Right cardiac atrium (tissue), 5 donors: ENCODE results near the gene NPPB. TPM values are rescaled to one million over a fixed set of nuclear protein-coding genes. Genes with fewer than 3 reads are reported as not detected.

Experiments
- ATAC-seq, 2 donors: fragments of 200-7000 bp; cut with Tn5 transposase; one replicate each; pipeline versions ENCODE4 v1.8.0 to v1.9.1; 2020; ENCODE audit warnings: moderate library complexity in 2 of 2, mild to moderate bottlenecking in 1 of 2
- DNase-seq, 3 donors: peaks; one replicate each; pipeline ENCODE4 v3.0.0-alpha.2; 2020
- H3K27ac ChIP-seq: one replicate; pipeline ENCODE4 v1.5.1; 2013; ENCODE audit warnings: mild to moderate bottlenecking, low read length, control low read depth, moderate library complexity
- H3K27me3 ChIP-seq: one replicate; pipeline ENCODE4 v1.6.1; 2013; ENCODE audit not compliant: control insufficient read depth, insufficient read depth
- H3K4me1 ChIP-seq: one replicate; pipeline ENCODE4 v1.6.1; 2013; ENCODE audit warnings: low read length; ENCODE audit not compliant: control insufficient read depth, insufficient read depth
- H3K4me3 ChIP-seq: one replicate; pipeline ENCODE4 v1.5.1; 2013; ENCODE audit warnings: low read length, control low read depth
- H3K9me3 ChIP-seq: one replicate; pipeline ENCODE4 v1.6.1; 2013; ENCODE audit warnings: low read length; ENCODE audit not compliant: control insufficient read depth
- WGBS: extraction: QIAGEN DNeasy Blood & Tissue Kit; methylation state at CpG from one replicate; pipeline ENCODE4 v1.1.7; 2013; 5-methylcytosine and 5-hydroxymethylcytosine counted together
- intact Hi-C, 4 donors: fragments of 100-400 bp; cut with DNase I; formaldehyde crosslinking; loops; one replicate each; pipeline versions ENCODE4 v1.11.0 to v1.14.0; 2022 to 2023
- polyA plus RNA-seq: library from polyadenylated mRNA; stranded (reverse); fragments of 200-250 nt; gene quantifications from one replicate; pipeline ENCODE4 v1.2.3, GENCODE V29; 2013
- total RNA-seq, 4 donors: library from RNA; stranded (reverse); fragmentation: NEBNext Ultra II Directional; extraction: Animal tissue kit (Norgen Biotek cat#: 25700); gene quantifications; one replicate each; pipeline ENCODE4 v1.2.1, GENCODE V29; 2021
- donor health status: healthy with polysubstance abuse.
- donor health status: DM: no; HTN: yes; CAD: no.
- donor health status: DM: no; HTN: no; CAD: no.
- donor health status: DM: no; HTN: yes; CAD: no; lungs with severe emphysema.
- donor health status: DM: yes; HTN: yes; CAD: no.

NPPB gene
- total and polyA plus RNA-seq, 5 donors, result 37.1 to 2,245 (median 248) TPM

DNA sequence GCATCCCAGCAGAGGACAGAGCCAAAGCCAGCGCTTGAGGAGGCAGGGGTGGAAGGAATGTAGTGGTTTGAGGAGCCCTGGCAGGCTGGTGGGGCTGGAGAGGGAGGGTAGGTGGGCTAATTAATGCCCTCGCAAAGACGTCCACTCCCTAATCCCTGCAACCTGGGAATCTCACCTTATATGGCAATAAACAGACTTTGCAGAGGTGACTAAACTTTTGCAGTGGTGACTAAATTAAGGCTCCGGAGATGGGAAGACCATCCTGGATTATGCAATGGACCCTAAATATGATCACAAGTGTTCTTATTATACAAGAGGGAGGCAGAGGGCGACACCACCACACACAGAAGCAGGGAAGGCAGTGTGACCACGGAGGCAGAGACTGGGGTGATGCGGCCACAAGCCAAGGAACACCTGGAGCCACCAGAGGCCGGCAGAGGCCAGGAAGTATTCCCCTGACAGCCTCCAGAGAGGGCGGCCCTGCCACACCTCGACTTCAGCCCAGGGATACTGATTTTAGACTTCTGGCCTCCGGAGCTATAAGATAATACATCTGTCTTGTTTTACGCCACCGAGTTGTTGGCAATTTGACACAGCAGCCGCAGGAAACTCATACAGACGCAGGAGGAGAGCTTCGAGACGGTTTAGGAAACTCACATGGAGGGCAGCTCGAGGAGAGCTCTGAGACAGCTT is 23.1 kb upstream of the NPPB start:
- H3K27me3 ChIP-seq, result no peaks in the 10 kb centered on the region
- intact Hi-C loops, result loop anchor here in 1 of 4 donors (10.0 kb wide), 1 partner anchor 227 kb away; the partner anchor contains the start of genes FBXO2 and FBXO44
- H3K4me1 ChIP-seq, result peaks cover 34% of the 10 kb centered on the region
- WGBS, result 64% methylated on average over 18 of the region's 18 CpGs
- DNase-seq, result no peak
- H3K4me3 ChIP-seq, result no peak overlapping the region
- H3K9me3 ChIP-seq, result no peaks in the 10 kb centered on the region
- H3K27ac ChIP-seq, result peak overlapping the region; percentile 91
- ATAC-seq, result no peak

DNA sequence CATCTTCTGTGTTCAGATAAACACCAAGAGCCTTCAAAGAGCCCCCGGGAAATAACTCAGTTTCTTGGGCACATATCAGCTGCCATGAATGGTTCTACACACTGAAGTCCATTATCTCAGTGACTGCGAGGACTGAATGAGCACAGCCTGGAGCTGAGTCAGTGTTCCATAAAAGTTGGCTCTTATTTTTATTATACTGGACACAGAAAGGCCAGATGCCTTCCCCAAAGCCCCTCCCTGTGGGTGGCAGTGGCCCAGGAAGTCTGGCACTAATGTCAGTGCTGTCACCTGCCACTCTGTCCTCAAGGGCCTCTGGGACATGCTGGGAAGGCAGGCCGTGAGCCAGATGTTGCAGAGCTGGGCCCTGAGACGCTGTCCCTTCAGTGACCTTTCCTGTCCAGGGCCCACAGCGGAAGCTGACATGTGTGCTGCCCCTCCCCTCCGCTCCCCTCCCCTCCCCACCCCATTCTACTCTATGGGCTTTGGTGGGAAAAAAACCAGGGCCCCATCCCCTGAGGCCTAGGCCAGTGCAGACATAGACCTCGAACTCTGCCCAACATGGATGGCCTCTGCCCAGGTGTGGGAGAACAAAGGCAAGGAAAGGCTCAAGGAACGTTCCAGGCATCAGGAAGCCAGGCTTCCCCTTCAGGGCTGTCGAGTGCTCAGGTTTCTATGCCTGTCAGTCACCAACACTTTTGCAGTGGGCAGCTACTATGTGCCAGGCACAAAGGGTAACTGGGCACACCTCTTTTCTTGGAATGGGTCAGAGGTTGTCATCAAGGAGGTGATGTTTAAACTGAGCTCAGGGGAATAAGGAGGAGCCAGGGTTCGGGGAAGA is 22.4 kb upstream of the NPPB start:
- Histone ChIP-seq H3K27ac (peak overlapping the region; percentile 91), H3K9me3 (no peaks in the 10 kb centered on the region), H3K4me1 (peaks cover 34% of the 10 kb centered on the region), H3K4me3 (no peak overlapping the region), H3K27me3 (no peaks in the 10 kb centered on the region)
- WGBS, result 21% methylated on average over 10 of the region's 10 CpGs
- intact Hi-C loops, result loop anchor here in 1 of 4 donors (10.0 kb wide), 1 partner anchor 226 kb away; the partner anchor contains the start of genes FBXO2 and FBXO44
- ATAC-seq, result peak; percentile 83 to 85
- peak; percentile 91 to 96 (median 95) for DNase-seq

DNA sequence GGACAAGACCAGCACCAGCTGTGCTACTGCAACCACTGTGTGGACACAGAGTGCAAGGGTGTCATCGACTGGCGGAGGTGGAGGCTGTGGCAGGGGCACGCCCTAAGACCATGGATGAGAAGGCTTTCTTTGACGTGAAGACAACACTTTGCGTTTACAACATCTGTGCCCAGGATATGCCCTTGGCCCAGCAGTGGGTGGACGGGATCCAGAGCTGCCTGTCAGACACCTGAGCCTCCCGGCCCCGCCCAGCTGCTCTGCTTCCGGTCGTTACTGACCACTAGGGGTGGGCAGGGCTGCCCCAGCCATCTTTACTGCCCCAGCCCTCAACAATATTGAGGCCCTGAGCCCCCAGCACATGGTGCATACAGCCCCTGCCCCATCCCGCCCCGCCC is 21.4 kb upstream of the NPPB start:
- 62% methylated on average over 12 of the region's 12 CpGs for WGBS
- DNase-seq (no peak), ATAC-seq (peak in 1 of 2 donors; percentile 4)
- intact Hi-C loops, result loop anchor here in 1 of 4 donors (10.0 kb wide), 1 partner anchor 225 kb away; the partner anchor contains the start of genes FBXO2 and FBXO44
- Histone ChIP-seq H3K4me1 (peaks cover 29% of the 10 kb centered on the region), H3K9me3 (no peaks in the 10 kb centered on the region), H3K27me3 (no peaks in the 10 kb centered on the region), H3K4me3 (no peak overlapping the region), H3K27ac (peak overlapping the region; percentile 34)

DNA sequence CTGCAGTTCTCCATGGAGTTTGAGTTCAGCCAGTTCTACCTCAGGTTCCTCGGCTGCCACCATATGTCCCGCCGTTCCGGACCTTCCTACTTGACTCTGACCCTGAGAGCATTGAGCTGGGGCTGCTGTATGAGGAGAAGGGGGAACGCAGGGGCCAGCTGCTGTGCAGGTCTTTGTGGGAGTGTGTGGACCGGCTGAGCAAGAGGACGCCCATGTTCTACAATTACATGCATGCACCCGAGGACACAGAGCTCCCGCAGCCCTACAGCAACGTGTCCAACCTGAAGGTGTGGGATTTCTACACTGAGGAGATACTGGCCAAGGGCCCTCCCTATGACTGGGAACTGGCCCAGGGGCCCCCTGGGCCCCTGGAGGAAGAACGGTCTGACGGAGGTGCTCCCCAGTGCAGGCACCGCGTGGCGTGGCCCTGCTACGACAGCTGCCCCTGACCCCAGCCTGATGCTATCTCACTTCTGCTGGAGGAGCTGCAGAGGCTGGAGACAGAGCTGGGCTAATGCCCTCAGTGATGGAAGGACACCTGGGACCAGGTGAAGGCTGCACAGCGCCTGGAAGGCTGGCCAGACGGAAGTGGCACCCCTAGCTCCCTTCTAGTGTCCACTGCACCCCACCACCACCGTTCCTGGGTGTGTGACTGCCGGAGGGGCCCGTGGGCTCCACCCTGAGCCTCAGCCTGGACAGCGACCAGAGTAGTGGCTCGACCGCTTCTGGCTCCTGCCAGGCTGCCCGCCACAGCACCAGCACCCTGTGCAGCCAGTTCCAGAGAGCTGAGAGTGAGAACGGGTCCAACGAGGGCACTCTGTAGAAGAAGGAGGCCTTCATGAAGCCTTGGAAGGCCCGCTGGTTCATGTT is 20.8 kb upstream of the NPPB start:
- DNase-seq (no peak), ATAC-seq (no peak)
- Histone ChIP-seq H3K4me3 (no peak overlapping the region), H3K27ac (peak overlapping the region; percentile 34), H3K27me3 (no peaks in the 10 kb centered on the region), H3K9me3 (no peaks in the 10 kb centered on the region), H3K4me1 (peaks cover 33% of the 10 kb centered on the region)
- intact Hi-C loops, result loop anchor here in 1 of 4 donors (10.0 kb wide), 1 partner anchor 225 kb away; the partner anchor contains the start of genes FBXO2 and FBXO44
- WGBS, result 75% methylated on average over 28 of the region's 28 CpGs

DNA sequence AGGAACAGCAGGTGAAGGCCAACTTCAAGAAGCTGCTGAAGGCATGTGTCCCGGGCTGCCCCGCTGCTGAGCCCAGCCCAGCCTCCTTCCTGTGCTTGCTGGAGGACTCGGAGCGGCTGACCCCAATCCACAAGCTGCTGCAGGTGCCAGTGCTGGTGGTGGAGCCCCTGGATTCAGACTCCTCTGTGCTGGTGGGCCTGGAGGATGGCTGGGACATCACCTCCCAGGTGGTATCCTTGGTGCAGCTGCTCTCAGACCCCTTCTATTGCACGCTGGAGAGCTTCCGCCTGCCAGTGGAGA is 20.1 kb upstream of the NPPB start:
- 81% methylated on average over 6 of the region's 6 CpGs for WGBS
- no peak overlapping the region for H3K27ac ChIP-seq

DNA sequence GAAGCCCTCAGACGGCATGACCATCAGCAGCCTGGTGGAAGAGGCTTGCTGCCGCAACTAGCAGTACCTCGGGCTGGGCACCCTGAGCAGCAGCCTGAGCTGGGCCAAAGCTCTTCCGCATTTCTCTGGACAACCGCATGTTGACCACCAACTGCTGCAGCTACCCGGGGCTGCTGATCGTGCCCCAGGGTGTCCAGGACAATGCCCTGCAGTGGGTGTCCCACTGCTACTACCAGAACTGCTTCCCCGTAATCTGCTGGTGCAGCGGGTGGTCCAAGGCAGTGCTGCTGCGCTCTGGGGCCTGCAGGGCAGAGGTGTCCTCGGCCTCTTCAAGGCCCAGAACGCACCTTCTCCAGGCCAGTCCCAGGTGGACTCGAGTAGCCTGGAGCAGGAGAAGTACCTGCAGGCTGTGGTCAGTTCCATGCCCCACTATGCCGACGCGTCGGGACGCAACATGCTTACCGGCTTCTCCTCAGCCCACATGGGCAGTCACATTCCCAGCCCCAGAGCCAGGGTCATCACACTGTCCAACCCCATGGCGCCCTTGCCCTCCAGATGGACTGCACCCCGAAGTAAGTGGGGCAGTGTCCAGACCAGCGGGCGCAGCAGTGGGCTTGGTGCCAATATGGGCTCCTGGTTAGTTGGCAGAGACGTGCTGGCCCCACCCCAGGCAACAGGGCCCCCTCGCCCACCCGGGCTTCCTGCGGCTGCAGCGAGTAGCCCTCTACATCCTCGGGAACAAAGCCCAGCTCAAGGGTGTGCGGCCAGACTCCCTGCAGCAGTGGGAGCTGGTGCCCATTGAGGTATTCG is 19.5 kb upstream of the NPPB start:
- Histone ChIP-seq H3K4me1 (peaks cover 32% of the 10 kb centered on the region), H3K4me3 (no peak overlapping the region), H3K27ac (no peak overlapping the region), H3K27me3 (no peaks in the 10 kb centered on the region), H3K9me3 (no peaks in the 10 kb centered on the region)
- intact Hi-C loops, result no loop called here
- DNase-seq (peak in 1 of 3 donors; percentile 63), ATAC-seq (no peak)
- 88% methylated on average over 31 of the region's 31 CpGs for WGBS

More for the DNA sequence above, 20.1 kb upstream of the NPPB start:
- intact Hi-C loops, result no loop called here
- Histone ChIP-seq H3K4me1 (peaks cover 33% of the 10 kb centered on the region), H3K4me3 (no peak overlapping the region), H3K9me3 (no peaks in the 10 kb centered on the region), H3K27me3 (no peaks in the 10 kb centered on the region)
- DNase-seq (no peak), ATAC-seq (no peak)

DNA sequence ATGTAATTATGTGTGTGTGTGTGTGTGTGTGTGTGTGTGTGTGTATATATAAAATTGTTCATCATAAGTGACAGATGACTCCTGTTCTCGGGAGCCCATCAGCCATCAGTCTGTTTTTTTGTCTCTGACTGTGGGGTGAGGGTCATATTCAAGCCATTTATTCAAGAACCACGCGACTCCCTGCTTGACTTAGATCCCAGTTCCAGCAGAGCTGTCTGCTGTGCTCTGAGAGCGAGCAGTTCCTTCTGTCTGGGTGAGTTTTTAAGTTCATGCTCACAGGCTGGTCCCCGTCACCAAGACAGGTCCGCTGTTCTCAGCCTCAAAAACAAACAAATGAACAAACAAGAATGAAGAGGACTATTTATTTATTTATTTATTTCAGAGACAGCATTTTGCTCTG is 18.3 kb upstream of the NPPB start:
- no peaks in the 10 kb centered on the region for H3K9me3 ChIP-seq
- ATAC-seq, result no peak
- H3K27ac ChIP-seq, result no peak overlapping the region
- peaks cover 24% of the 10 kb centered on the region for H3K4me1 ChIP-seq
- no peak for DNase-seq
- no peak overlapping the region for H3K4me3 ChIP-seq
- no peaks in the 10 kb centered on the region for H3K27me3 ChIP-seq
- intact Hi-C loops, result no loop called here
- 69% methylated on average over 6 of the region's 6 CpGs for WGBS

DNA sequence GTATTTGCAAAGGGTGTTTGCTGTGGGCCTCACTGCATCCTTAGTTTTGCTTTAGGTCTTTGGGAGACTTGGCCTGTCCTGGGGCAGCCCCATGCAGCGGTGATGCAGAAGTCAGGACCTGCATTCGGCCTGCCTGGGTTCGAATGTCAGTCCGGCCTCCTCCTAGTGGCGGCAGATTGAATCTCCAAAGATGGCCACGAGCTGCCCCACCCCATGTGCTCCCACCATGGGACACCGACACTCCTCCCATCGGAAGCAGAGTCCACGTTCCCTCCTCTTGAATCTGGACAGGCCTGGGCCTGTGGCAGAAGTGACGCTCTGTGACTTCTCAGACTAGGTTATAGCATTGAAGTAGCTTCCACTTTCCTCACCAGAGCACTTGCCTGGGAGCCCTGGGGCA is 16.3 kb upstream of the NPPB start:
- DNase-seq (no peak), ATAC-seq (no peak)
- Histone ChIP-seq H3K27me3 (no peaks in the 10 kb centered on the region), H3K27ac (peak overlapping the region; percentile 67), H3K4me1 (peaks cover 11% of the 10 kb centered on the region), H3K4me3 (no peak overlapping the region), H3K9me3 (no peaks in the 10 kb centered on the region)
- 89% methylated on average over 10 of the region's 10 CpGs for WGBS
- intact Hi-C loops, result no loop called here

DNA sequence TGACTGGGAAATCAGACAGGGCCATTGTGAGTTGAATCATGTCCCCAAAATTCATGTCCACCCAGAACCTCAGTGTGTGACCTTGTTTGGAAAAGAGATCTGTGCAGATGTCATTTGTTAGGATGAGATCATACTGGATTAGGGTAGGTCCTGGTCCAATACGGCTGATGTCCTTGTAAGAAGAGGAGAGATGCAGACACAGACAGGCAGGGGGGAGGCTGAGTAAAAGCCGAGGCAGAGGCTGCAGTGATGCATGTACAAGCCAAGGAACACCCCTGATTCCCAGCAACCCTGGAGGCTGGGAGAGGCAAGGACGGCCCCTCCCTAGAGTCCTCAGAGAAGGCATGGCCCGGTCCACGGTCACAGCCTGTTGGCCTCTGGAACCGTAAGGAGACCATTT is 15.9 kb upstream of the NPPB start:
- intact Hi-C loops, result no loop called here
- 70% methylated on average over 6 of the region's 6 CpGs for WGBS
- Histone ChIP-seq H3K4me1 (peaks cover 6% of the 10 kb centered on the region), H3K27me3 (no peaks in the 10 kb centered on the region), H3K9me3 (no peaks in the 10 kb centered on the region), H3K4me3 (no peak overlapping the region), H3K27ac (peak overlapping the region; percentile 67)
- ATAC-seq (peak in 1 of 2 donors; percentile 14), DNase-seq (no peak)

DNA sequence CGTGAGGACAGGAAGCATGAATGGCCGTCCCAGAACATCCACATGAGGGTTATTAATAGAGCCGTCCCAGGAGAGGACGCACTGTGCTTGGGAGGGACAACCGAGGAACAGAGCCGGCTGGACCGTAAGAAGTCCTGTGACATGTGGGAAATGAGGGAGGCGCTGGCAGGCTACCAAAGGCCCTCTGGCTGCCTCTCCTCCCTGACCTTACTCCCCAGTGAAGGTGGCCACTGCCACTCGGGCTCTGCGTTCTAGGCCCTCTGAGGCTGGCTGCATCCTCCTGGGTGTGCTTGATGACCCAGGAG is 15.5 kb upstream of the NPPB start:
- peaks cover 5% of the 10 kb centered on the region for H3K4me1 ChIP-seq
- peak overlapping the region; percentile 67 for H3K27ac ChIP-seq
- DNase-seq, result peak; percentile 84 to 93 (median 92)
- no peaks in the 10 kb centered on the region for H3K27me3 ChIP-seq
- intact Hi-C loops, result no loop called here
- ATAC-seq, result peak; percentile 93
- 19% methylated on average over 10 of the region's 10 CpGs for WGBS
- no peak overlapping the region for H3K4me3 ChIP-seq
- H3K9me3 ChIP-seq, result no peaks in the 10 kb centered on the region
